SK-N-SH (cell line): ENCODE results near the gene PDIA5. TPM values are rescaled to one million over a fixed set of nuclear protein-coding genes. Genes with fewer than 3 reads are reported as not detected.

ENCODE experiments used
- CTCF ChIA-PET: fragments of 300-600, 350-600 bp; formaldehyde crosslinking; extraction: SDS; loops from one replicate; lab custom pipeline; 2021; lab: Yijun Ruan, JAX
- POLR2A ChIA-PET: fragments of 350-600 bp; sonication (Branson Sonifier 250); formaldehyde crosslinking; extraction: SDS; loops from one replicate; lab custom pipeline; 2020; ENCODE audit warnings: antibody characterized with exemption, inconsistent platforms; lab: Yijun Ruan, JAX
- DNase-seq: peaks from one replicate; pipeline ENCODE4 v3.0.0; 2012
- H2AFZ ChIP-seq: fragments of 200-600 bp; sonication (generic); 2 replicates; pipeline ENCODE4 v1.8.1; 2016; ENCODE audit warnings: antibody characterized with exemption, mild to moderate bottlenecking, low read depth
- H3F3A ChIP-seq: fragments of 200-600 bp; sonication (generic); replicated peaks from 2 replicates; pipeline ENCODE3; 2016; ENCODE audit warnings: antibody characterized with exemption, mild to moderate bottlenecking; ENCODE audit not compliant: insufficient read depth
- H3K27ac ChIP-seq, 2 experiments: fragments of 200-500 bp in 1 of 2; fragments of 200-600 bp in 1 of 2; sonication (Bioruptor generic) in 1 of 2; sonication (generic), shearing (Covaris generic) in 1 of 2; 2 replicates each; pipeline versions ENCODE4 v1.5.1 to v1.6.1; 2014 to 2016; ENCODE audit warnings: low read depth in 2 of 2, inconsistent platforms in 1 of 2, low read length in 1 of 2, mild to moderate bottlenecking in 1 of 2, mixed read lengths in 1 of 2
- H3K27me3 ChIP-seq: fragments of 200-600 bp; sonication (generic), shearing (Covaris generic); 2 replicates; pipeline ENCODE4 v1.6.1; 2016; ENCODE audit warnings: mixed run types; ENCODE audit not compliant: insufficient read depth
- H3K36me3 ChIP-seq, 2 experiments: fragments of 200-500 bp in 1 of 2; fragments of 200-600 bp in 1 of 2; sonication (Bioruptor generic) in 1 of 2; sonication (generic) in 1 of 2; replicated peaks in 1 of 2; 2 replicates each; pipeline versions ENCODE3 to v1.5.1; 2014 to 2016; ENCODE audit warnings: low read length in 1 of 2, mild to moderate bottlenecking in 1 of 2; ENCODE audit not compliant: insufficient read depth in 2 of 2, control insufficient read depth in 1 of 2
- H3K4me1 ChIP-seq, 2 experiments: fragments of 200-500 bp in 1 of 2; fragments of 200-600 bp in 1 of 2; sonication (Bioruptor generic) in 1 of 2; sonication (generic), shearing (Covaris generic) in 1 of 2; 2 replicates each; pipeline versions ENCODE4 v1.5.1 to v1.6.1; 2014 to 2016; ENCODE audit warnings: low read depth in 1 of 2, low read length in 1 of 2, mixed run types in 1 of 2; ENCODE audit not compliant: insufficient read depth in 2 of 2, control insufficient read depth in 1 of 2
- H3K4me2 ChIP-seq: fragments of 200-600 bp; sonication (generic), shearing (Covaris generic); 2 replicates; pipeline ENCODE4 v1.6.1; 2017; ENCODE audit warnings: mixed run types
- H3K4me3 ChIP-seq, 2 experiments: fragments of 200-500 bp in 1 of 2; fragments of 200-600 bp in 1 of 2; sonication (Bioruptor generic) in 1 of 2; sonication (generic), shearing (Covaris generic) in 1 of 2; 2 replicates each; pipeline versions ENCODE4 v1.5.1 to v1.8.1; 2014 to 2016; ENCODE audit warnings: low read depth in 2 of 2, inconsistent platforms in 1 of 2, low read length in 1 of 2, mild to moderate bottlenecking in 1 of 2, mixed read lengths in 1 of 2, moderate library complexity in 1 of 2
- H3K79me2 ChIP-seq: fragments of 200-600 bp; sonication (generic); 2 replicates; pipeline ENCODE4 v1.8.1; 2017; ENCODE audit warnings: mild to moderate bottlenecking; ENCODE audit not compliant: insufficient read depth
- H3K9ac ChIP-seq: fragments of 200-600 bp; sonication (generic); 2 replicates; pipeline ENCODE4 v1.6.1; 2017; ENCODE audit warnings: mixed run types
- H3K9me2 ChIP-seq: fragments of 200-600 bp; sonication (generic); 2 replicates; pipeline ENCODE4 v1.6.1; 2017; ENCODE audit warnings: mixed run types
- H3K9me3 ChIP-seq: fragments of 200-600 bp; sonication (generic); 2 replicates; pipeline ENCODE4 v1.6.1; 2017; ENCODE audit warnings: mixed run types, mild to moderate bottlenecking, moderate library complexity
- H4K20me1 ChIP-seq: fragments of 200-600 bp; sonication (generic); 2 replicates; pipeline ENCODE4 v1.6.1; 2017; ENCODE audit warnings: mild to moderate bottlenecking, mixed run types; ENCODE audit not compliant: insufficient read depth
- CHD2 ChIP-seq: fragments of 150-350 bp; IDR thresholded peaks from 2 replicates; pipeline ENCODE4 v1.6.1; 2018; ENCODE audit warnings: low read length; ENCODE audit not compliant: partially characterized antibody
- CTCF ChIP-seq: fragments of 200-600 bp; sonication (generic); IDR thresholded peaks from 2 replicates; pipeline ENCODE4 v1.6.1; 2017; ENCODE audit warnings: antibody characterized with exemption, mild to moderate bottlenecking, moderate library complexity
- EZH2phosphoT487 ChIP-seq: fragments of 200-600 bp; sonication (generic); IDR thresholded peaks from 2 replicates; pipeline ENCODE4 v1.6.1; 2017; ENCODE audit warnings: low read depth, mixed run types, mild to moderate bottlenecking, antibody characterized with exemption, moderate library complexity, borderline replicate concordance
- GATA2 ChIP-seq: sonication (generic); formaldehyde crosslinking; IDR thresholded peaks from 2 replicates; pipeline ENCODE4 v1.5.0; 2020; ENCODE audit warnings: mild to moderate bottlenecking, missing genetic modification reagents
- MAX ChIP-seq: IDR thresholded peaks from 2 replicates; pipeline ENCODE4 v1.4.0; 2012; ENCODE audit warnings: low read depth
- NRF1 ChIP-seq: IDR thresholded peaks from 2 replicates; pipeline ENCODE4 v1.6.1; 2012; ENCODE audit warnings: low read depth, mild to moderate bottlenecking, low read length
- RFX5 ChIP-seq: IDR thresholded peaks from 2 replicates; pipeline ENCODE4 v1.6.1; 2012; ENCODE audit warnings: mild to moderate bottlenecking, improper control_type of control experiment, low read length
- RXRA ChIP-seq: IDR thresholded peaks from 2 replicates; pipeline ENCODE4 v1.4.0; 2012; ENCODE audit warnings: low read depth, mild to moderate bottlenecking, borderline replicate concordance
- SMC3 ChIP-seq: IDR thresholded peaks from 2 replicates; pipeline ENCODE4 v1.6.1; 2012; ENCODE audit warnings: low read depth, low read length, improper control_type of control experiment
- TEAD4 ChIP-seq: IDR thresholded peaks from 2 replicates; pipeline ENCODE4 v1.4.0; 2012; ENCODE audit warnings: mild to moderate bottlenecking, borderline replicate concordance; ENCODE audit not compliant: insufficient read depth
- USF1 ChIP-seq: IDR thresholded peaks from 2 replicates; pipeline ENCODE4 v1.4.0; 2012; ENCODE audit warnings: low read depth, borderline replicate concordance
- YY1 ChIP-seq: IDR thresholded peaks from 2 replicates; pipeline ENCODE4 v1.4.0; 2012; ENCODE audit warnings: low read depth, mild to moderate bottlenecking
- ZBTB33 ChIP-seq: IDR thresholded peaks from 2 replicates; pipeline ENCODE4 v1.4.0; 2012; ENCODE audit warnings: low read depth, borderline replicate concordance
- WGBS: methylation state at CpG from one replicate; pipeline ENCODE4 v1.1.6; 2017; ENCODE audit warnings: low lambda C conversion rate; 5-methylcytosine and 5-hydroxymethylcytosine counted together
- polyA plus RNA-seq, 3 experiments: library from polyadenylated mRNA; depleted of rRNA; stranded (reverse); fragments of >200 nt; gene quantifications; 2 replicates each; pipeline ENCODE4 v1.2.3, GENCODE V29; 2012

Gene PDIA5
- polyA plus RNA-seq, 1 of the 3 experiments (the other 2 are of a cell fraction) = 28.6 TPM

- TF ChIP-seq NRF1 (no peak), RFX5 (no peak), RXRA (no peak), GATA2 (CRISPR knock-in tag) (no peak), TEAD4 (no peak), SMC3 (no peak), CTCF (no peak)
- Histone ChIP-seq H3K27ac (no peak overlapping the region), H3K9me3 (no peaks in the 10 kb centered on the region), H3K27me3 (peaks cover 38% of the 10 kb centered on the region), H3K9ac (no peak overlapping the region), H2AFZ (no peak overlapping the region), H3K9me2 (no peaks in the 10 kb centered on the region), H3K4me1 (peaks cover 0 to under 1% of the 10 kb centered on the region in 2 experiments; a peak in 1 of 4 replicates), H3K36me3 (no peaks in the 10 kb centered on the region), H3F3A (no peaks in the 10 kb centered on the region), H3K79me2 (no peaks in the 10 kb centered on the region), H3K4me3 (no peak overlapping the region), H4K20me1 (no peaks in the 10 kb centered on the region), H3K4me2 (no peak overlapping the region)
- DNase-seq = no peak
- ChIA-PET POLR2A (no interaction called here), CTCF (interaction anchor here (1.0 to 13.4 kb wide), 6 partner anchors 11 to 237 kb away, joined by 3 to 342 read pairs (median 4); no protein-coding TSS in a partner anchor)
- WGBS = 86% methylated on average over 6 of the region's 7 CpGs
Observed at GRCh38 chr3:123021388-123021787, 45.4 kb upstream of the PDIA5 start.

- CTCF ChIA-PET = interaction anchor here (1.0 to 13.4 kb wide), 4 partner anchors 9 to 80 kb away, joined by 3 to 342 read pairs (median 4); no protein-coding TSS in a partner anchor
- Histone ChIP-seq H3K9me2 (no peaks in the 10 kb centered on the region), H2AFZ (no peak overlapping the region), H3K36me3 (no peaks in the 10 kb centered on the region), H3F3A (no peaks in the 10 kb centered on the region), H3K27ac (no peak overlapping the region), H3K27me3 (peaks cover 41% of the 10 kb centered on the region), H4K20me1 (no peaks in the 10 kb centered on the region), H3K4me3 (no peak overlapping the region), H3K4me1 (peaks cover 0 to 7% of the 10 kb centered on the region in 2 experiments; a peak in 1 of 4 replicates), H3K79me2 (no peaks in the 10 kb centered on the region), H3K4me2 (no peak overlapping the region), H3K9me3 (no peaks in the 10 kb centered on the region), H3K9ac (no peak overlapping the region)
- TF ChIP-seq EZH2phosphoT487 (no peak), SMC3 (no peak), ZBTB33 (no peak), YY1 (no peak), CHD2 (no peak), MAX (no peak), USF1 (no peak), RFX5 (no peak)
- 65% methylated on average over 7 of the region's 7 CpGs for WGBS
- no peak for DNase-seq
- POLR2A ChIA-PET = no interaction called here
Observed at GRCh38 chr3:123021996-123022510, 44.8 kb upstream of the PDIA5 start.
